ENCODE data around the gene ATP5MK. TPM values are rescaled to one million over a fixed set of nuclear protein-coding genes. Genes with fewer than 3 reads are reported as not detected.

The ATP5MK gene
- total RNA-seq, 1 donor from 2014 or later, result 180 TPM

DNA sequence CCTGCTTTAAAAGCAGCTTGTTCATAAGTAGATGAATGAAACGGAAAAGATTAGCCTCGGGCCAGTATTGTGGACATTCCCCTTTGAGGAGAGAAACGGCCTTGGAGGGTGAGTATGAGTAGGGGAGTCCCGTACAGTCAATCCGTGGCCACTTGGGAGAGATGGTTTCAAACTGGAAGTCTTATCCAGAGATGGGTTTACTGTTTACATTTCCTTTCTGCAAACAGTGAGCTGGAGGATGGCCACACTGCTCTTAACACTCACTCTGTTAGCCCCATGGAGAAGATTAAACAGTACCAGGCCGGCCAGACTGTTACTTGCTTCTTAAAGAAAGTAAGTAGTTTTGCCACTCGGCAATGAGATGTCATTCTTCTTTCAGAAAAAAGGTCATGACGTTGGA is 35.6 kb upstream of the ATP5MK start:
- Histone ChIP-seq H3K4me3 (no peak overlapping the region), H3K4me1 (no peaks in the 10 kb centered on the region), H3K27me3 (no peaks in the 10 kb centered on the region), H3K27ac (no peak overlapping the region), H3K36me3 (peaks cover 0 to 42% of the 10 kb centered on the region in 2 donors), H3K9me3 (no peaks in the 10 kb centered on the region)
- TF ChIP-seq POLR2A (IDR thresholded peaks at IDR 0.05), result no peak
- TF ChIP-seq, protein P1, sequence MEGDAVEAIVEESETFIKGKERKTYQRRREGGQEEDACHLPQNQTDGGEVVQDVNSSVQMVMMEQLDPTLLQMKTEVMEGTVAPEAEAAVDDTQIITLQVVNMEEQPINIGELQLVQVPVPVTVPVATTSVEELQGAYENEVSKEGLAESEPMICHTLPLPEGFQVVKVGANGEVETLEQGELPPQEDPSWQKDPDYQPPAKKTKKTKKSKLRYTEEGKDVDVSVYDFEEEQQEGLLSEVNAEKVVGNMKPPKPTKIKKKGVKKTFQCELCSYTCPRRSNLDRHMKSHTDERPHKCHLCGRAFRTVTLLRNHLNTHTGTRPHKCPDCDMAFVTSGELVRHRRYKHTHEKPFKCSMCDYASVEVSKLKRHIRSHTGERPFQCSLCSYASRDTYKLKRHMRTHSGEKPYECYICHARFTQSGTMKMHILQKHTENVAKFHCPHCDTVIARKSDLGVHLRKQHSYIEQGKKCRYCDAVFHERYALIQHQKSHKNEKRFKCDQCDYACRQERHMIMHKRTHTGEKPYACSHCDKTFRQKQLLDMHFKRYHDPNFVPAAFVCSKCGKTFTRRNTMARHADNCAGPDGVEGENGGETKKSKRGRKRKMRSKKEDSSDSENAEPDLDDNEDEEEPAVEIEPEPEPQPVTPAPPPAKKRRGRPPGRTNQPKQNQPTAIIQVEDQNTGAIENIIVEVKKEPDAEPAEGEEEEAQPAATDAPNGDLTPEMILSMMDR (IDR thresholded peaks at IDR 0.05), result no peak
- no peak for TF ChIP-seq POLR2AphosphoS5 (IDR thresholded peaks at IDR 0.05; ENCODE audit: insufficient read depth in 1 of 2, low read depth in 1 of 2)
- no peak for DNase-seq (ENCODE audit: extremely low spot score in 2 of 2)
- intact Hi-C loops (cut with DNase I), result no loop called here

DNA sequence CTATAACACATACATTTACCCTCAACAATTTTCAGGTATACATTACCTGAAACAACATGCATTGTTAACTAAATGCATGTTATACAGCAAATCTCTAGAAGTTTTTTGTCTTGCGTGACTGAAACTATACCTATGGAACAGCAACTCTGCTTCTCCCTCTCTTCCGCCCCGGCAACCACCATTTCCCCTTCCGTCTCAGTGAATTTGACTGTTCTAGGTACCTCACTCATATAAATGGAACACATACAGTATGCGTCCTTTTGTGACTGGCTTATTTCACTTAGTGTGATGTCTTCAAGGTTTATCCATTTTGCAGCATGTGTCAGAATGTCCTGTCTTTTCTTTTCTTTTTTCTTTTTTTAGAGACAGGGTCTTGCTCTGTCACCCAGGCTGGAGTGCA is 33.4 kb upstream of the ATP5MK start:
- H3K36me3 ChIP-seq, result peaks cover 0 to 59% of the 10 kb centered on the region in 2 donors

DNA sequence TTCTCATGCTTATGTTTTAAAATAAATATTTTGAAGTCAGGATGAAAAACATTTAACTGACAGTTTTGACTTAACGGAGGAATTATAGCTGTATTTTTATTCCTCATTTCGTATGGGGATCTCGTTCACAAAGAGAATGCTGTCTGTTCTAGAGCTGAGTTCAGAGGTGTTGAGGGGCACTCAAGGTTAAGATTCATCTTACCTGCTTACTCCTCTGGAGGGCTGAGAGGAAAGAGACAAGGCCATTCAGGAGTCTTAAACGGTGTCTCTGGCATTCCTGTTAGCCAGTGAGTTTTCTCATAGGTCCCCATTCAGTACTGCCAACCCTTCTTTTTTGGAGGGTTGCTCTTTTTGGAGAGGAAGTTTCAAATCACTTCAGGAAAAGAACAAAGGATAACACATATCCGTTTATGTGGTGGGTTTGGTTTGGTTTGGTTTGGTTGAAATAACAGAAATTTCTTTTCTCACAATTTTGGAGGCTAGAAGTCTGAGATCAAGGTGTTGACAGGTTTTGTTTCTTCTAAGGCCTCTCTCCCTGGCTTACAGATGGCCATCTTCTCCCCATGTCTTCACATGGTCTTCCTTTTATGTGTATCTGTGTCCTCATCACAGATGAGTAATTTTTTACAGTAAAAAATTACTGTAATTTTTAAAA is 32.8 kb upstream of the ATP5MK start:
- H3K36me3 ChIP-seq, result peaks cover 0 to 59% of the 10 kb centered on the region in 2 donors

More for the DNA sequence above, 33.4 kb upstream of the ATP5MK start:
- Histone ChIP-seq H3K4me1 (no peaks in the 10 kb centered on the region), H3K4me3 (no peak overlapping the region), H3K9me3 (no peaks in the 10 kb centered on the region), H3K27ac (no peak overlapping the region), H3K27me3 (no peaks in the 10 kb centered on the region)
- intact Hi-C loops (cut with DNase I), result no loop called here
- no peak for DNase-seq (ENCODE audit: extremely low spot score in 2 of 2)
- no peak for TF ChIP-seq POLR2A (IDR thresholded peaks at IDR 0.05)
- TF ChIP-seq, protein P1 (IDR thresholded peaks at IDR 0.05), result no peak
- TF ChIP-seq POLR2AphosphoS5 (IDR thresholded peaks at IDR 0.05; ENCODE audit: insufficient read depth in 1 of 2, low read depth in 1 of 2), result no peak

DNA sequence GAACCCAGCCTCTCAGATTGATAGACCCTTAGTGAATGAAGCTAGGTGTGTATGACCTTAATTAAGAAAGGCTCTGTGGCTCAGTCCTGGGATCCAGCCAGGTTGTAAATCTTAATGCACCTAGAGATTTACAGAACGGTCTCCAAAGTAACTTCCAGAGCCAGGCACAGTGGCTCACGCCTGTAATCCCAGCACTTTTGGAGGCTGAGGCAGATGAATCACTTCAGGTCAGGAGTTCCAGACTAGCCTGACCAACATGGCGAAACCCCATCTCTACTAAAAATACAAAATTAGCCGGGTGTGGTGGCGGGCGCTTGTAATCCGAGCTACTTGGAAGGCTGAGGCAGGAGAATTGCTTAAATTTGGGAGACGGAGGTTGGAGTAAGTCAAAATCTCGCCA is 31.6 kb upstream of the ATP5MK start:
- no peaks in the 10 kb centered on the region for H3K4me1 ChIP-seq
- intact Hi-C loops (cut with DNase I), result no loop called here
- TF ChIP-seq POLR2A (IDR thresholded peaks at IDR 0.05), result no peak
- TF ChIP-seq POLR2AphosphoS5 (IDR thresholded peaks at IDR 0.05; ENCODE audit: insufficient read depth in 1 of 2, low read depth in 1 of 2), result no peak
- TF ChIP-seq, protein P1 (IDR thresholded peaks at IDR 0.05), result no peak
- no peak for DNase-seq (ENCODE audit: extremely low spot score in 2 of 2)
- H3K9me3 ChIP-seq, result no peaks in the 10 kb centered on the region
- H3K36me3 ChIP-seq, result peaks cover 0 to 69% of the 10 kb centered on the region in 2 donors
- H3K27ac ChIP-seq, result no peak overlapping the region
- H3K4me3 ChIP-seq, result no peak overlapping the region
- H3K27me3 ChIP-seq, result no peaks in the 10 kb centered on the region

More for the DNA sequence above, 32.8 kb upstream of the ATP5MK start:
- DNase-seq (ENCODE audit: extremely low spot score in 2 of 2), result no peak
- TF ChIP-seq POLR2AphosphoS5 (IDR thresholded peaks at IDR 0.05; ENCODE audit: insufficient read depth in 1 of 2, low read depth in 1 of 2), result no peak
- TF ChIP-seq, protein P1 (IDR thresholded peaks at IDR 0.05), result no peak
- no peak for TF ChIP-seq POLR2A (IDR thresholded peaks at IDR 0.05)
- no peaks in the 10 kb centered on the region for H3K9me3 ChIP-seq
- no peak overlapping the region for H3K4me3 ChIP-seq
- no peak overlapping the region for H3K27ac ChIP-seq
- H3K27me3 ChIP-seq, result no peaks in the 10 kb centered on the region
- no peaks in the 10 kb centered on the region for H3K4me1 ChIP-seq
- intact Hi-C loops (cut with DNase I), result no loop called here

DNA sequence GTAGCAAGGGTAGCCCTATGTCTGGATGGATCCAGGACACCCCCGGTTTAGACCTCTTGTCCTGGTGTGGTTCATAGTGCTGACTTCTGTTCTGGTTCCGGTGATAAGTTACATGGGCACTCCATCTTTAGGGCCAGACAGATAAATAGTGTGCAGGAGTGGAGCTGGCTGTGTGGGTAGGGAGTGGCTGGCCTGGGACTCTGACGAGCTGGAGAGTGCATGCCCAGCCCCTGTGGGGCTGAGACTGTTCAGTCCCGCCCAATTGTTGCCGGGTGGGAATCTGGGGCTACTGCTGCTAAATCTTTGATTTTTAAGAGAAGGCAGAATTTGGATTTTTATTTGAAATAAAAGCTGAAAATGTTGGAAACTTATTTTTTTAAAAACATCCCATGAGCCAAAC is 27.5 kb upstream of the ATP5MK start:
- Histone ChIP-seq H3K4me1 (no peaks in the 10 kb centered on the region), H3K36me3 (peaks cover 0 to 86% of the 10 kb centered on the region in 2 donors), H3K27ac (no peak overlapping the region), H3K4me3 (no peak overlapping the region), H3K9me3 (no peaks in the 10 kb centered on the region), H3K27me3 (no peaks in the 10 kb centered on the region)
- DNase-seq (ENCODE audit: extremely low spot score in 2 of 2), result no peak
- TF ChIP-seq POLR2AphosphoS5 (IDR thresholded peaks at IDR 0.05; ENCODE audit: insufficient read depth in 1 of 2, low read depth in 1 of 2), result no peak
- no peak for TF ChIP-seq POLR2A (IDR thresholded peaks at IDR 0.05)
- TF ChIP-seq, protein P1 (IDR thresholded peaks at IDR 0.05), result no peak
- intact Hi-C loops (cut with DNase I), result no loop called here

Data from vagina (tissue), 2 donors.